OCI-LY1 (cell line): ENCODE measurements around the gene SEL1L2.

ENCODE experiments used
- H2AFZ ChIP-seq: fragments of 200-600 bp; sonication (generic), shearing (Covaris generic); 2 replicates; pipeline ENCODE4 v1.6.0; 2014; ENCODE audit warnings: antibody characterized with exemption, mild to moderate bottlenecking, low read length
- H3F3A ChIP-seq: fragments of 200-600 bp; sonication (generic), shearing (Covaris generic); 2 replicates; pipeline ENCODE4 v1.6.0; 2014; ENCODE audit warnings: mild to moderate bottlenecking, antibody characterized with exemption, low read length, moderate library complexity; ENCODE audit not compliant: insufficient read depth
- H3K27ac ChIP-seq: fragments of 200-600 bp; sonication (generic); 2 replicates; pipeline ENCODE4 v1.5.1; 2014; ENCODE audit warnings: low read length, mixed run types, mild to moderate bottlenecking, low read depth; ENCODE audit not compliant: poor library complexity, severe bottlenecking
- H3K27me3 ChIP-seq: fragments of 200-600 bp; sonication (generic); 2 replicates; pipeline ENCODE4 v1.6.0; 2014; ENCODE audit warnings: antibody characterized with exemption, mild to moderate bottlenecking, low read length, moderate library complexity; ENCODE audit not compliant: insufficient read depth
- H3K36me3 ChIP-seq: fragments of 200-600 bp; sonication (generic); 2 replicates; pipeline ENCODE4 v1.6.1; 2014; ENCODE audit warnings: mild to moderate bottlenecking, antibody characterized with exemption, low read length, moderate library complexity, mixed read lengths; ENCODE audit not compliant: insufficient read depth
- H3K4me1 ChIP-seq: fragments of 200-600 bp; sonication (generic); 2 replicates; pipeline ENCODE4 v1.5.1; 2014; ENCODE audit warnings: mild to moderate bottlenecking, low read length, moderate library complexity; ENCODE audit not compliant: insufficient read depth, severe bottlenecking
- H3K4me2 ChIP-seq: fragments of 200-600 bp; sonication (generic), shearing (Covaris generic); 2 replicates; pipeline ENCODE4 v1.6.1; 2014; ENCODE audit warnings: low read length
- H3K4me3 ChIP-seq: fragments of 200-600 bp; sonication (generic); 2 replicates; pipeline ENCODE4 v1.5.1; 2014; ENCODE audit warnings: low read length, low read depth, mild to moderate bottlenecking, mixed read lengths; ENCODE audit not compliant: poor library complexity, severe bottlenecking
- H3K79me2 ChIP-seq: fragments of 200-600 bp; shearing (Covaris generic); 2 replicates; pipeline ENCODE4 v1.6.1; 2016; ENCODE audit warnings: mixed run types, low read length, mixed read lengths; ENCODE audit not compliant: insufficient read depth
- H3K9ac ChIP-seq: fragments of 200-600 bp; sonication (generic), shearing (Covaris generic); 2 replicates; pipeline ENCODE4 v1.6.1; 2014; ENCODE audit warnings: mild to moderate bottlenecking, low read length, mixed read lengths
- H3K9me2 ChIP-seq: fragments of 200-600 bp; sonication (generic), shearing (Covaris generic); 2 replicates; pipeline ENCODE4 v1.6.1; 2014; ENCODE audit warnings: low read depth, mild to moderate bottlenecking, low read length, mixed read lengths
- H3K9me3 ChIP-seq: fragments of 200-600 bp; shearing (Covaris generic); 2 replicates; pipeline ENCODE4 v1.6.1; 2014; ENCODE audit warnings: low read length, mixed read lengths
- H4K20me1 ChIP-seq: fragments of 200-600 bp; sonication (generic), shearing (Covaris generic); 2 replicates; pipeline ENCODE4 v1.6.0; 2016; ENCODE audit warnings: mild to moderate bottlenecking, low read length; ENCODE audit not compliant: insufficient read depth
- CTCF ChIP-seq: fragments of 200-600 bp; sonication (generic), shearing (Covaris generic); IDR thresholded peaks from 2 replicates; pipeline ENCODE4 v1.5.1; 2017; ENCODE audit warnings: mild to moderate bottlenecking, antibody characterized with exemption, low read length, moderate library complexity, mixed read lengths
- EZH2 ChIP-seq: fragments of 200-600 bp; sonication (generic), shearing (Covaris generic); IDR thresholded peaks from 2 replicates; pipeline ENCODE4 v1.8.0; 2017; ENCODE audit warnings: borderline replicate concordance, mixed run types, mild to moderate bottlenecking, antibody characterized with exemption, low read length, moderate library complexity, mixed read lengths

The SEL1L2 gene

GRCh38 chr20:13825465-13825864, 164.9 kb downstream of the SEL1L2 start:
- H3K4me2 ChIP-seq = no peak overlapping the region
- no peak overlapping the region for H3K9ac ChIP-seq
- H3K9me2 ChIP-seq = no peaks in the 10 kb centered on the region
- no peaks in the 10 kb centered on the region for H3K4me1 ChIP-seq
- H3F3A ChIP-seq = no peaks in the 10 kb centered on the region
- no peak overlapping the region for H3K27ac ChIP-seq
- H2AFZ ChIP-seq = no peak overlapping the region
- no peaks in the 10 kb centered on the region for H3K79me2 ChIP-seq
- no peaks in the 10 kb centered on the region for H4K20me1 ChIP-seq
- TF ChIP-seq CTCF = no peak
- TF ChIP-seq EZH2 = no peak
- no peaks in the 10 kb centered on the region for H3K27me3 ChIP-seq
- no peaks in the 10 kb centered on the region for H3K36me3 ChIP-seq
- H3K4me3 ChIP-seq = no peak overlapping the region
- H3K9me3 ChIP-seq = no peaks in the 10 kb centered on the region

- Histone ChIP-seq H3K9me3 (no peaks in the 10 kb centered on the region), H3K4me1 (no peaks in the 10 kb centered on the region), H3K4me2 (no peak overlapping the region), H3K36me3 (no peaks in the 10 kb centered on the region), H3F3A (no peaks in the 10 kb centered on the region), H3K79me2 (no peaks in the 10 kb centered on the region), H3K9me2 (no peaks in the 10 kb centered on the region), H3K4me3 (no peak overlapping the region), H2AFZ (no peak overlapping the region), H3K27me3 (no peaks in the 10 kb centered on the region), H4K20me1 (no peaks in the 10 kb centered on the region), H3K27ac (no peak overlapping the region), H3K9ac (no peak overlapping the region)
- no peak for TF ChIP-seq EZH2
- no peak for TF ChIP-seq CTCF
These were observed 166.0 kb downstream of the SEL1L2 start for GRCh38 chr20:13824459-13824858.

GRCh38 chr20:13822459-13822858, 168.0 kb downstream of the SEL1L2 start:
- Histone ChIP-seq H2AFZ (no peak overlapping the region), H3K27me3 (no peaks in the 10 kb centered on the region), H3K27ac (no peak overlapping the region), H3K9me3 (no peaks in the 10 kb centered on the region), H3K9ac (no peak overlapping the region), H3K4me3 (no peak overlapping the region), H3K79me2 (no peaks in the 10 kb centered on the region), H3K4me1 (no peaks in the 10 kb centered on the region), H3K4me2 (no peak overlapping the region), H3K36me3 (peaks cover 12% of the 10 kb centered on the region; the same call in 1 of the 2 replicates), H4K20me1 (no peaks in the 10 kb centered on the region), H3K9me2 (no peaks in the 10 kb centered on the region), H3F3A (no peaks in the 10 kb centered on the region)
- TF ChIP-seq EZH2 (no peak), CTCF (no peak)
